GM12874 (cell line): ENCODE measurements around the gene PCBP3.

ENCODE experiments used
- TF ChIP-seq, protein P1 (sequence below): IDR thresholded peaks from 2 replicates; pipeline ENCODE4 v1.5.1; 2011; ENCODE audit warnings: low read depth, mild to moderate bottlenecking, control low read depth, low read length, moderate library complexity; ENCODE audit not compliant: insufficient read depth

PCBP3 gene

DNA sequence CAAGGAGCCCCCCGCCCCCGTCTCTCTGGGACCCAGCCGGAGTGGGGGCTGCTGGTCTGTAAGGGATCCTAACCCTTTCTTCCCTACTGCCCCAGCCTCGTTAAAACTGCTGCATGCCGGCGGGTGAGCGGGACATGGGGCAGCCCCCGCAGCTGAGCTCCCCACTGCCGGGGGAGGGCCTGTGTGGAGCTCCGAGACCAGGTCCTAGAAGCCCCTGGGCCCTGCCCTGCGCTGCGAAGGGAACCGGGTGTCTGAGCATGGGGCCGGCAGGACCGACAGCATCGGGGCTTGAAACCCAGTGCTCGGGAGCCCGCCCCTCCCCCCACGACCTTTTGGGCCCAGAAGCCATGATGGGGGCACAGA, 328.8 kb downstream of the PCBP3 start:
- TF ChIP-seq, protein P1, sequence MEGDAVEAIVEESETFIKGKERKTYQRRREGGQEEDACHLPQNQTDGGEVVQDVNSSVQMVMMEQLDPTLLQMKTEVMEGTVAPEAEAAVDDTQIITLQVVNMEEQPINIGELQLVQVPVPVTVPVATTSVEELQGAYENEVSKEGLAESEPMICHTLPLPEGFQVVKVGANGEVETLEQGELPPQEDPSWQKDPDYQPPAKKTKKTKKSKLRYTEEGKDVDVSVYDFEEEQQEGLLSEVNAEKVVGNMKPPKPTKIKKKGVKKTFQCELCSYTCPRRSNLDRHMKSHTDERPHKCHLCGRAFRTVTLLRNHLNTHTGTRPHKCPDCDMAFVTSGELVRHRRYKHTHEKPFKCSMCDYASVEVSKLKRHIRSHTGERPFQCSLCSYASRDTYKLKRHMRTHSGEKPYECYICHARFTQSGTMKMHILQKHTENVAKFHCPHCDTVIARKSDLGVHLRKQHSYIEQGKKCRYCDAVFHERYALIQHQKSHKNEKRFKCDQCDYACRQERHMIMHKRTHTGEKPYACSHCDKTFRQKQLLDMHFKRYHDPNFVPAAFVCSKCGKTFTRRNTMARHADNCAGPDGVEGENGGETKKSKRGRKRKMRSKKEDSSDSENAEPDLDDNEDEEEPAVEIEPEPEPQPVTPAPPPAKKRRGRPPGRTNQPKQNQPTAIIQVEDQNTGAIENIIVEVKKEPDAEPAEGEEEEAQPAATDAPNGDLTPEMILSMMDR: no peak

DNA sequence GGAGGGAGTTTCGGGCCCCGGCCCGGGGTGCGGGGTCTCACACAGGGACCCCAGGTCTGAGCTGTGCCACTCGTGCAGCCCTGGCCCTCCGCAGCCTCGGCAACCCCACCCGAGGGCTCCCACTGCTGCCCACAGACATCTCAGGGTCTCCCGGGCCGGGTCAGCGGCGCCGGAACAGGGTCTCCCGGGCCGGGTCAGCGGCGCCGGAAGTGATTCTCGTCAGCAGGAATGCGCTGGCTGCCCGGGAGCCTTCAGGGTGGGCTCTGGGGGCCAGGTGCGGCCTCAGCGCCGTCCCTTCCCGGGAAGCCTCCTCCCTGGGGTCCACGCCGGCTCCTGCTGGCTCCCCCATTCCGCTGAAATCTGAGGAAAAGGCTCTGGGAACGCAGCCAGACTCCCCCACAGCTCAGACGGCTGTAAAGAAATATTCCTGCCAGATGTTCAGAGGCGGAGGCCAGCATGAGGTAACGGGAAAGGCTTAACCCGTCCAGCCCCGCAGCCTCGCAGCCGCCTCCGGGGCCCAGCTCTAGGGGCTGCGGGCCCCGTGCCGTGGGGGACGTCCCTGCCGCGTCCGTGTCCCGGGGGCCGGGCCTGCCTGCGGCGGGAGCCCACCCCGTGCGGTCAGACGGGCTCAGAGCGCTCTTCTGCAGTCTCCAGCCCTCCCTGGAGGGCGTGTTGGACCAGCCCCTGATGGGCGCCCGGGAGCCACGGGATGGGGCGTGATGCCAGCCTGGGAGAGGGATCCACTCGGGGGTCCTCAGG, 329.4 kb downstream of the PCBP3 start:
- TF ChIP-seq, protein P1: no peak

DNA sequence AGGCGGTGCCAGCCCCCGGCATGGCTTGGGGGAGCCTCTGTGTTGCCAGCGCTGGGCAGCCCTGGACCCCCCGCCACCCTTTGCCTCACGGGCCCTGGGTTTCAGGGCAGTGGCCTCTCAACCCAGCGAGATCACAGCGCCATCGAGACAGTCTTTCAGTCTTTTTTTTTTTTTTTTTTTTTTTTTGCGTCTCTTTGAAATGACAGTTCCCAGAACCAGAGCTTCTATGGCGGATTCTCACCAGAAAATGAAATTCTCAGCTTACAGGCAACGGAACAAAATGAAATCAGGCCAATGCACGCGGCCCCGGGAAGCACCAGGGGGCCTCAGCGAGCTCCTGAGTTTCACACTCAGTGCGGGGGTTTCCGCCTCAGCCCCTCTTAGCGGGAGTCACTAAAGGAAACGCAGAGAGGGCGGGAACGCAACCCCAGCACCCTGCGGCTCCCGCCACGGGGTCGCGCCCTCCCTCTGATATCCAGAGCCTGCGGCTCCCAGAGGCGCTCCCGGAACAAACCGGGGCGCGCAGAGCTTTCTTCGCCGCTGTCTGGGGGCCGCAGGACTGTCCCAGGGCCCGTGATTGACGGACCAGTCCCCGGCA, 330.0 kb downstream of the PCBP3 start:
- TF ChIP-seq, protein P1: peak; percentile 50; the same call in 1 of the 2 replicates

DNA sequence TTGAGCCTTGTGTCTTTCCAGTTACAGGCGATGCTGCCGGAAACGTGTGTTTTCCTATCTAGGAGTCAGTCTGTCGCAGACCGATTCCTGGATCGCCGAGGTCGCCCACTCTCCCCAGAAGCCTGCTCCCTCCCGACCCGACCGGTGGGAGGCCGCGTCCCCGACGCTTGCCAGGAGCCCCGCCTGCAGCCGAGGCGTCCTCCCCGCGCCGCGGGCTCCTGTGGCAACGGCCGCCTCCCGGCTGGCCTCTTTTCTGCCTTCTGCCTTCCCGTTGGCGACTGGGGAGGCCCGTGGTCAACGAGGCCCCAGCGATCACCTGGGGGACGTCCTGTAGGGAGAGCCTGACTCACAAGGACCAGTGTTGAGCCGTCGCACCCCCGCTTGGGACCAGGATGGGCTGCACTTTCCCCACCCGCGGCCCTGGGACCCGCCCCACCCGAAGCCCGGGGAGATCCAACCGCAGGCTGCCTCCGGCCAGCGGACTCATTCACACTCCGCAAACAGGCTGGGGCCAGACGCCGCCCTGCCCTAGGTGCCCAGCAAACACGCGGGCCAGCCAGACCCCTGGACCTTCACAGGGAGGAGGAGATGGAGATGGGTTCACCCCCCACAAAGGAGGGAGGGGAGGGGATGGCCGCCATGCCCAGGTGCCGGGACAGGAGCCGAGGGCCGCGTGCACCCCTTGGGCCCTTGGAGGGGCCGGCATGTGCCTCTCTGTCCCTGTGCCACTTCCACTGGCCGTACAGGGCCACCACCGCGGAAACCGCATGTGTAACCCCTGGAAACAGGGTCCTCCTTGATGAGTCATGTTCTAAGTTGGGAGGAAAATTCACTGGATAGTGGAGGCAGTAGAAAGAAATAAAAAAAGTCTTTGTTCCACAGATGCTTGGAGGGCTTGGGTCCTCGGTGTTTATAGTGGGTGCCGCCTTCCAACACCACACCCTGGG, 330.8 kb downstream of the PCBP3 start:
- TF ChIP-seq, protein P1: no peak

DNA sequence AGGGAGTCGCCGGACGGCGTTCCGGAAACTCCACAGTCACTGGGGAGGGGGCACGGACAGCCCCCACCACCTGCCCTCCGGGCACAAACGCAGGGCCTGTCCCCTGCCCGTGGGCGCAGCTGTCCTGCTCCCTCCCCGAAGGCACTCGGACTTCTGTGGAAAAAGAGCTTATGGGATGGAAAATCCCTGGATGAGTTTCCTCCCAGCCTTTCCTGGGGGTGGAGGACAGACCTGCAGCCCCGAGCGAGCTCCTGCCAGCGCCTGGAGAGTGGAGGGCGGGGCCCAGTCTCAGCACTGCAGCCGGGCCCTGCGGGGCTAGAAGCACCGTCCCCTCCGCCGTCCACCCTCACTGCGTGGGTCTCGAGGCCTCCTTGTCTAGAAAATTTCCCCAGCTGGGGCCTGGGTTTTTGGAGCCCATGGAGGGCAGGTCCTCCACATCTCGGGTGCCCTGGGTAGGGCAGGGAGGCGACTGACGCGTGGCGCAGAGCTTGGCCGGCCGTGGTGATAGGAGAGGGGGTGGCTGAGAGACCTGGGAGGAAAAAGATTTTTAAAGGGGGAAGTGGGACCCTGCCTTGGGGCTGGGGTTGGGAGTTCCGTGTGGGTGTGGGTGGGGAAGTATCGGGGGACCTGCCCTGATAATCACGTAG, 331.6 kb downstream of the PCBP3 start:
- TF ChIP-seq, protein P1: no peak

DNA sequence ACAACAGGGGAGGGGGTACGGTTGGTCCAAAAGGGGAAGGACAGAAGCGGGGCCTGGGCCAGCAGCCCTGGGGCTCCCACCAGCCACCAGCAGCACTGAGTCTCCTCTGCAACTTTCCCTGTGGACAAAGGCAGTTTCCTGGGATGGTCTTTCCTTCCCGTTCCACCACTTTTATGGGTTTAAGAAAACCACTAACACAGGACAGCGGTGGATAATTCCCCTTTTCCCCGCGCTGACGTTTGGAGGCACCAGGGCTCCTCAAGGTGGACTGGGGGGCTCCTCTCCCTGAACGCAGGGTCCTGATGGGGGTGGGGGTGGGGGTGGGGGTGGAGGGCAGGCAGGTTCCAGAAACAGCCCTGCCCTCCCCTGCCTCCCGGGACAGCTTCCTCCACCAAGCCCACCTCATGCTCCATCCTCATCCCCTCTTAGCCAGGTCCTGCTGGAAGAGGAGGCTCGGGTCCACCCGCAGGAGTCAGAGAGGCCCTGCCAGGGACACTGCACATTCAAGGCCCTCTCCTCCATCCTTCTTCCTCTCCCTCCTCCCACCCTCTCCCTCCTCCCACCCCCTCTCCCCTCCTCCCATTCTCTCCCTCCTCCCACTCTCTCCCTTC, 333.3 kb downstream of the PCBP3 start:
- TF ChIP-seq, protein P1: no peak
